ENCODE results near the gene PTPRG. TPM values are rescaled to one million over a fixed set of nuclear protein-coding genes. Genes with fewer than 3 reads are reported as not detected.

Gene PTPRG
- total RNA-seq, 1 experiment from 2014 or later, result 32.1 TPM

- no peaks in the 10 kb centered on the region for H3K27me3 ChIP-seq (ENCODE audit: insufficient read depth, low read length)
- no peaks in the 10 kb centered on the region for H3K4me1 ChIP-seq (ENCODE audit: control insufficient read depth in 1 of 2, insufficient read depth in 2 of 2, low read length in 2 of 2)
- no peak overlapping the region for H3K4me2 ChIP-seq (ENCODE audit: low read length)
- ATAC-seq (no peak), DNase-seq (ENCODE audit: low read depth, low spot score) (no peak)
- H3K9me3 ChIP-seq (ENCODE audit: control insufficient read depth in 1 of 2, insufficient read depth in 1 of 2, low read depth in 1 of 2, low read length in 2 of 2), result no peaks in the 10 kb centered on the region
- ChIA-PET RAD21 (ENCODE audit: low non-redundant PET in 1 of 2, low total read pairs in 2 of 2, uncharacterized antibody in 2 of 2, unreplicated experiment in 2 of 2) (no interaction called here), CTCF (no interaction called here), POLR2A (no interaction called here)
- no TSS peak for BruUV-seq (replicated peaks)
- no peaks in the 10 kb centered on the region for H4K20me1 ChIP-seq (ENCODE audit: insufficient read depth)
- no peak overlapping the region for H3K9ac ChIP-seq (ENCODE audit: low read length)
- H2AFZ ChIP-seq (ENCODE audit: low read depth, low read length, poor library complexity, severe bottlenecking), result no peak overlapping the region
- no peaks in the 10 kb centered on the region for H3K36me3 ChIP-seq (ENCODE audit: control insufficient read depth in 1 of 2, insufficient read depth in 2 of 2, low read length in 2 of 2)
- no peaks in the 10 kb centered on the region for H3K9me2 ChIP-seq (ENCODE audit: insufficient read depth)
- intact Hi-C loops (cut with micrococcal nuclease), result no loop called here
- H3K79me2 ChIP-seq (ENCODE audit: insufficient read depth, low read length), result no peaks in the 10 kb centered on the region
- no peak for TF ChIP-seq YY1 (IDR thresholded peaks at IDR 0.05; ENCODE audit: extremely low read depth, insufficient replicate concordance, low read depth, low read length)
- TF ChIP-seq MAX (IDR thresholded peaks at IDR 0.05), result no peak
- TF ChIP-seq REST (IDR thresholded peaks at IDR 0.05; ENCODE audit: low read depth), result no peak
- no peak for TF ChIP-seq POLR2A (IDR thresholded peaks at IDR 0.05; ENCODE audit: borderline replicate concordance, extremely low read depth, insufficient read depth, insufficient read length)
- TF ChIP-seq SRF (IDR thresholded peaks at IDR 0.05; ENCODE audit: low read depth), result no peak
- TF ChIP-seq POLR2AphosphoS5 (IDR thresholded peaks at IDR 0.05; ENCODE audit: low read depth, low read length), result no peak
- no peak overlapping the region for H3K27ac ChIP-seq (ENCODE audit: low read depth, low read length)
- H3K4me3 ChIP-seq (replicated peaks in 1 of 2; ENCODE audit: low read depth in 1 of 2, low read length in 2 of 2), result no peak overlapping the region
These were observed 466.9 kb downstream of the PTPRG start for GRCh38 chr3:62028236-62028635.

- Histone ChIP-seq H3K79me2 (ENCODE audit: insufficient read depth, low read length) (no peaks in the 10 kb centered on the region), H2AFZ (ENCODE audit: low read depth, low read length, poor library complexity, severe bottlenecking) (no peak overlapping the region), H3K27me3 (ENCODE audit: insufficient read depth, low read length) (no peaks in the 10 kb centered on the region), H3K9ac (ENCODE audit: low read length) (no peak overlapping the region), H3K4me2 (ENCODE audit: low read length) (no peak overlapping the region), H4K20me1 (ENCODE audit: insufficient read depth) (no peaks in the 10 kb centered on the region), H3K4me1 (ENCODE audit: control insufficient read depth in 1 of 2, insufficient read depth in 2 of 2, low read length in 2 of 2) (no peaks in the 10 kb centered on the region), H3K4me3 (replicated peaks in 1 of 2; ENCODE audit: low read depth in 1 of 2, low read length in 2 of 2) (no peak overlapping the region), H3K9me2 (ENCODE audit: insufficient read depth) (no peaks in the 10 kb centered on the region), H3K27ac (ENCODE audit: low read depth, low read length) (no peak overlapping the region), H3K36me3 (ENCODE audit: control insufficient read depth in 1 of 2, insufficient read depth in 2 of 2, low read length in 2 of 2) (no peaks in the 10 kb centered on the region), H3K9me3 (ENCODE audit: control insufficient read depth in 1 of 2, insufficient read depth in 1 of 2, low read depth in 1 of 2, low read length in 2 of 2) (no peaks in the 10 kb centered on the region)
- CTCF ChIA-PET, result no interaction called here
- no peak for DNase-seq (ENCODE audit: low read depth, low spot score)
- BruUV-seq (replicated peaks), result no TSS peak
- RAD21 ChIA-PET (ENCODE audit: low non-redundant PET in 1 of 2, low total read pairs in 2 of 2, uncharacterized antibody in 2 of 2, unreplicated experiment in 2 of 2), result no interaction called here
- POLR2A ChIA-PET, result no interaction called here
- intact Hi-C loops (cut with micrococcal nuclease), result no loop called here
- no peak for ATAC-seq
- TF ChIP-seq ATF3 (IDR thresholded peaks at IDR 0.05), result no peak
- TF ChIP-seq ZFX (IDR thresholded peaks at IDR 0.05), result no peak
- TF ChIP-seq POLR2A (IDR thresholded peaks at IDR 0.05; ENCODE audit: borderline replicate concordance, extremely low read depth, insufficient read depth, insufficient read length), result no peak
- TF ChIP-seq CTCF (IDR thresholded peaks at IDR 0.05 in 2 of 3, conservative IDR thresholded peaks at IDR 0.05 in 1 of 3; ENCODE audit: borderline replicate concordance in 1 of 3, insufficient read depth in 1 of 3, low read depth in 2 of 3, low read length in 2 of 3), result no peak
- TF ChIP-seq RAD21 (IDR thresholded peaks at IDR 0.05; ENCODE audit: low read depth), result no peak
- no peak for TF ChIP-seq MAX (IDR thresholded peaks at IDR 0.05)
- TF ChIP-seq ELF1 (IDR thresholded peaks at IDR 0.05; ENCODE audit: borderline replicate concordance, low read depth), result no peak
- no peak for TF ChIP-seq SP1 (IDR thresholded peaks at IDR 0.05; ENCODE audit: low read depth)
These were observed 471.4 kb downstream of the PTPRG start for GRCh38 chr3:62032738-62033137.
